GDM1 (cell line): ENCODE data around the gene SYTL3.
"Not testable (repeated sequence)": the region's sequence is repeated elsewhere in the genome, so short reads cannot be mapped to it uniquely, and the experiment has no call there.

Experiments
- DNase-seq: peaks from one replicate; lab custom pipeline; 2025; lab: John Stamatoyannopoulos, UW

Gene SYTL3

DNA sequence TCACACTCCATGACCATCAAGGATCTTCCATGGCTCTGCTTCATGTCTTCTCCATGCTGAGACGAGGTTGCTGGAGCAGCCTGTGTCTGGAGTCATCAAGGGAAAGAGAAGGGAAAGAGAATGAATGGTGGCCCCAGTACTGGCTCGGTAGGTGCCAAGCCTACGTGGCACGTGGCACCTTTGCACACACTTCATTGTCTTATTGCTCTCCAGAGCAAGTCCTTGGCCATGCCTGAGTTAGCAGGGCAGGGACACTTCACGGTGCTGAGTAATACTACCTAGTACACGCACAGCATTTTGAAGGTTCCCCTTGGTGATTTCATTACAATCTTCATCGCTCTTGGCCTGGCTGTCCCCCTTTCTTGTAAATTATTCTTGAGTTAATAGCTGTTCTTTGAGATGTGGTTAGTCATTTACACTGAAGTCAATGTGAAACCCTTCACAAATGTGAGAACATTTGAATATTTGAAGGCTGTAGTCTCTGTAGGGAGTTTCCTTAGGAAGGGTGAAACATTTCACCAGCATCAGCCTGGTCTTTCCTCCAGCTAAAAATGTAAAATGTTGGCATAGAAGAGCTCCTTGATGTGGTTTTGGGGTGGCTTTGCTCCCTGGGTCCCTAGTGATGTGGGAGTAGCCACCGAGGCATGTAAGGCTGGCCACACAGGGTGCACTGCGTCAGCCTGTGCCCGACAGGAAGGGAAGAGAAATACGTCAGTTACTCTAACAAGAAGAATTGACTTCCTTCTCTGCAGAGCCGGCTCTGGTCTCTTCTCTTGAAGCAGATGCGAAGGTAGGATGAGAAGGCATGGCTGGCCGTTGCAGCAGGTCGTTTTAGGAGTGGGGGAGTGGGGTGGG, at the start of gene SYTL3:
SYTL3 (plus strand) TSS at position 766 of the 855 bp plus-strand sequence. CDS start 13,215 bp downstream, outside the sequence.
- DNase-seq = peak; percentile 46

GRCh38 chr6:158603261-158604047, 46.4 kb upstream of the SYTL3 start:
- no peak for DNase-seq

DNA sequence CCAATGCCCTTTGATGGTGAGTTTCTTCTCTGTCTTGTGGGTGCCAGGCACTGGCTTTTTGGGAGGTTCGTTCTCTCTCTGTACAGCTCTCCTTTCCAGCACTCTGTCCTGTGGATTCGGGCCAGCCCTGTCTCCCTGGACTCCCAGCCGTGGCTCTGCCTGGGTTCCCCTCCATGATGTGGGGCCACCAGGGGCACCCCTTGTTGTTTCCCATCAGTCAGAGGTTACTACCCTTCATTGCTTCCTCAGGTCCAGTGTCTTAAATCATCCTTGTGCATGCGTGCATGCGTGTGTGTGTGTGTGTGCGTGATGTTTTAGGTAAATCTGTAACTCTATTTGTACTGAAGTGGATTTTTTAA, 45.8 kb upstream of the SYTL3 start:
- DNase-seq = no peak

DNA sequence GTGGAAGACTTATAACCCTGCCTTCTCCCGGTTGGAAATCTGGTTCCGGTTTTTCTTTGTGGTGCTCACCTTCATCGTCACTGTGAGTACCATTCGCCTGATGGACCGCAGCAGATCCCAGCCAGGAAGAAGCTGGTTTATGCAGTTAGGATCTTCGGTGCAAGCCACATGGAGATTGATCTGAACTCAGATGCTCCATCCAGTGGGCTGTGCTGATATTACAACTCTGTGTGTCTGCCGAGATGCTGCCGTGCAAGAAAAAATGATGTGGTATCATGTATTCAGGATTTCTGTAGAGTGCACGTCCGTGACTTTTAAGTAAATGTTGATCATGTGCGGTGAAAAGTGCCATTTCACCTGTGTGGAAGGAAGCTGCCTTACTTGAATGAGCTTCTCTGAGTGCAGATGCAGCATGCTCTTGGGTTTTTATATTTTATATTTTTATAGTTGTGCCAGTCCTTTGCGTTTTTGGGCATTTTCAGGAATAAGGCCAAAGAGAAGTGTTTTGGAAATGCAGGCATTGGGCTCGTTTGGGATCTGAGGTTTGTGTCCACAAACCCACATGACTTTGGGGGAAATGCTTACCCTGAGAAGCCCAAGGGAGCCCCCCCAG, 44.5 kb upstream of the SYTL3 start:
- DNase-seq = peak; percentile 11

- DNase-seq = not testable (repeated sequence)
These were observed 43.8 kb upstream of the SYTL3 start for GRCh38 chr6:158606011-158606410.

- no peak for DNase-seq
These were observed 42.9 kb upstream of the SYTL3 start for GRCh38 chr6:158606935-158607334.

- no peak for DNase-seq
These were observed 42.3 kb upstream of the SYTL3 start for GRCh38 chr6:158607411-158608170.

GRCh38 chr6:158608221-158608620, 41.6 kb upstream of the SYTL3 start:
- no peak for DNase-seq

DNA sequence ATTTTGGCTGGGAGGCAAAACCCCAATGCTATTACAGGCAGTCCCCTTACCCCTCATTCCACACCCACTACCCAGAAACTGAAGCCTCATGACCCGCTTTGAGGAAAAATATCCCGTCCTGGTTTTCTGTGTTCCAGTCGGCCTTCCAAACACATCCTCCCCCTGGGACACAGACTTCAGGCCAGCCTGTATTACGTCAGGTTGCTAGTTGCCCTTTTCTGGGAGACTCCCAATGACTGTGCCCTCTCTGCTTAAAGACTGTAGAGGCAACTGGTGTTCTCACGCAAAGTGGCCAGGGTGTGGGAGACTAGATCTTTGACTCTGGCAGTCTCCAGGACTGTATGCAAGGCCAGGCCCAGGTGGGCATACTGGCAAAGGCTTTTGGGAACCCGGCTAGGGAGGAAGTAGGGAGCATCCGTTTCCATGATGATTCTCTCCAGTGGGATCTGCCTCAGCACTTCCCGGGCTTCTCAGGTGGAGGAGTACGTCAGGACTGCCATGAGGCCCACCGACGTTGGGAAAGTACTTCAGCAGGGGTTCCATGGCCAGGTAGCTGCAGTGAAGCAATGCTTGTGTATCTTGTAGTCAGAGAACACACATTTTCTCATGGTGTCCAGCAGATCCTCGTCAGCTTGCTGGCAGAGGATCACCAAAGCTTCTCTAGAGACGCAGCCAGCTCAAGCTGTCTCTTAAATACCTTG, 40.2 kb upstream of the SYTL3 start:
- no peak for DNase-seq

- DNase-seq = no peak
These were observed 39.4 kb upstream of the SYTL3 start for GRCh38 chr6:158610319-158610968.

GRCh38 chr6:158611039-158611438, 38.8 kb upstream of the SYTL3 start:
- no peak for DNase-seq

- no peak for DNase-seq
These were observed 38.1 kb upstream of the SYTL3 start for GRCh38 chr6:158611541-158612370.

DNA sequence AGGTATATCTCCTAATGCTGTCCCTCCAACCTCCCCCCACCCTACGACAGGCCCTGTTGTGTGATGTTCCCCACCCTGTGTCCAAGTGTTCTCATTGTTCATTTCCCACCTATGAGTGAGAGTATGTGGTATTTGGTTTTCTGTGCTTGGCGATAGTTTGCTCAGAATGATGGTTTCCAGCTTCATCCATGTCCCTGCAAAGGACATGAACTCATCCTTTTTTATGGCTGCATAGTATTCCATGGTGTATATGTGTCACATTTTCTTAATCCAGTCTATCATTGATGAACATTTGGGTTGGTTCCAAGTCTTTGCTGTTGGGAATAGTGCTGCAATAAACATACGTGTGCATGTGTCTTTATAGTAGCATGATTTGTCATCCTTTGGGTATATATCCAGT, 35.2 kb upstream of the SYTL3 start:
- DNase-seq = not testable (repeated sequence)

DNA sequence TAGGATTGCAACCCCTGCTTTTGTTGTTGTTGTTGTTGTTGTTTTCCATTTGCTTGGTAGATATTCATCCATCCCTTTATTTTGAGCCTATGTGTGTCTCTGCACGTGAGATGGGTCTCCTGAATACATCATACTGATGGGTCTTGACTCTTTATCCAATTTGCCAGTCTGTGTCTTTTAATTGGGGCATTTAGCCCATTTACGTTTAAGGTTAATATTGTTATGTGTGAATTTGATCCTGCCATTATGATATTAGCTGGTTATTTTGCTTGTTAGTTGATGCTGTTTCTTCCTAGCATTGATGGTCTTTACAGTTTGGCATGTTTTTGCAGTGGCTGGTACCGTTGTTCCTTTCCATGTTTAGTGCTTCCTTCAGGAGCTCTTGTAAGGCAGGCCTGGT, 31.6 kb upstream of the SYTL3 start:
- not testable (repeated sequence) for DNase-seq

- DNase-seq = no peak
These were observed 29.7 kb upstream of the SYTL3 start for GRCh38 chr6:158619922-158620801.

DNA sequence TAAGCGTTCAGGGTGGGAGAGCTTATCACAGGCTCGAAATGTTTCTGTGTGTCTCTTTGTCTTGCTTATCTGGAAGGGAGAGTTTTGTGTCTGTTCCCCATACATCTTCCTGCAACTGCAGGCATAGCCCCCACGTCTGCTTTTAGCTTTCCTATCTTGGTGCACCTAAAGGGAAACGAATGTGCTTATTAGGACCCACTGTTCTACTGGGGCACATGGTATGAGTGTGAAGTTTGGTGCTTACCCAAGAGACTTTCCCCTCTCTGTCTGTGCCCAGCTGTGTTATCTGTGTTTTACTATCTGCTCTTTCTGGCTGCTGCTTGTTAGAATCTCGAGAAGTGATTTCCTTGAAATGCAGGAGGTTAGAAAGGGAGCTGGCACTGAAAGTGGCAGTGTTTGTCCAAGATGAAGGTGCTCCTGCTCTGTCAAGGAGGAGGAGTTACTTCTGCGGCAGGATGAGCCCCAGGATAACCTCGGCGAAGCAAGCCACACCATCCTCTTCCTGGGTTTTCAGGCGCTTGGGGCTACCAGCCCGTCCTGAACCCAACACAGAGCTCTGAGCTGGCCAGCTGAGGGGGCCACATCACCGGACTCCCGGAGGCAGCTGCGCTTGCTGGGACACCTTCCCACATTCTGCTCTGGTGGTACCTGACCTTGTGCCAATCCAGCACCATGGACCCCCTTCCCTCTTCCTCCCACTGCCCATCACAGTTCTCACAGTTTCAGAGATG, 28.7 kb upstream of the SYTL3 start:
- DNase-seq = no peak

DNA sequence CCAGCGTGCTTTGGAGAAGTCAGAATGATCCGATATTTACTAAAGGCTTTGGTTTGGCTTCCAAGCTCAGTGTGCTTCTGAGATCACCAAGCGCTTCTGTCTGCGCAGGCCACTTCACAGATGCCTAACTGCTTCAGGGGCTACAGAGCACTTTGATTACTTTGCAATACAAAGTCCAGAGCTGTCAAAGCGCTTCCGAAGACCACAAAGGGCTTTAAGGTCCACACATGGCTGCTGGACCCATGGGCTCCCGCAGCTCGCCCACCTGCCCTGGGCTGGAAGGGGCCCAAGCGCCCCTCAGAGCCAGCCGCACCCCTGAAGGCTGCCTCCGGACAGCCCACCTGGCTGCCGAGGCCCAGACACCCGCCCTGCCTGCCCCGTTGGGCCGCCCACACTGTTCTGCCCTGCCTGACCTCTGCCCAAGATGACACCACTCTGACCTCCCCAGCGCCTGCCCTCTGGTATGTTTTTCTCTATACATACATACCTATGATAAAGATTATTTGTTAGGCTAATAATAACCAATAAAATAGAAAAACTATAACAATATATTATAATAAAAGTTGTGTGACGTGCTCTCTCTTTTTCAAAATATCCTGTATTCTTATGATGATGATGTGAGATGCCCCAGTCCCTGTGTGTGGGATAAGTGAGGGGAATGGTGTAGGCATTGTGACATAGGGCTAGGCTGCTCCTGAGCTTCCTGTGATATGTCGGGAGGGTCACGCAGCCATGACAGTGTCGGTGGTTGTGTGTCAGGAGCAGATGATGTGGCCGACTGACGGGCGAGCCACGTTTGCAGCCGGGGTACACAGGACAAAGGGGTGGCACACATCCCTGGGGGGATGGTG, 27.9 kb upstream of the SYTL3 start:
- DNase-seq = no peak
